GM04503 (cell line): ENCODE results near the gene HTR4.

Source experiments
- DNase-seq: peaks from one replicate; pipeline ENCODE4 v3.0.0-alpha.2; 2012; ENCODE audit warnings: low read depth

Gene HTR4

GRCh38 chr5:148663509-148663908 lies 9.2 kb upstream of the HTR4 start:
- DNase-seq = no peak

- DNase-seq = no peak
Measured at GRCh38 chr5:148660346-148660660, 6.0 kb upstream of the HTR4 start.

- no peak for DNase-seq
Measured at GRCh38 chr5:148659641-148660345, 5.5 kb upstream of the HTR4 start.

GRCh38 chr5:148653291-148653835 lies 964 bp downstream of the HTR4 start:
- DNase-seq = no peak

GRCh38 chr5:148651528-148651927 lies 2.8 kb downstream of the HTR4 start:
- no peak for DNase-seq

- DNase-seq = no peak
Measured at GRCh38 chr5:148645527-148645926, 8.8 kb downstream of the HTR4 start.

GRCh38 chr5:148641735-148642134 lies 12.6 kb downstream of the HTR4 start:
- no peak for DNase-seq

GRCh38 chr5:148640471-148640870 lies 13.9 kb downstream of the HTR4 start:
- no peak for DNase-seq

- no peak for DNase-seq
Measured at GRCh38 chr5:148639081-148639480, 15.2 kb downstream of the HTR4 start.

- DNase-seq = no peak
Measured at GRCh38 chr5:148636353-148636752, 18.0 kb downstream of the HTR4 start.

GRCh38 chr5:148635321-148636083 lies 18.8 kb downstream of the HTR4 start:
- DNase-seq = no peak

GRCh38 chr5:148633067-148633377 lies 21.3 kb downstream of the HTR4 start:
- DNase-seq = no peak

- DNase-seq = no peak
Measured at GRCh38 chr5:148632255-148633066, 21.9 kb downstream of the HTR4 start.

GRCh38 chr5:148626986-148627385 lies 27.3 kb downstream of the HTR4 start:
- DNase-seq = no peak

GRCh38 chr5:148626081-148626613 lies 28.2 kb downstream of the HTR4 start:
- no peak for DNase-seq

GRCh38 chr5:148625250-148625649 lies 29.1 kb downstream of the HTR4 start:
- DNase-seq = no peak

GRCh38 chr5:148623741-148624140 lies 30.6 kb downstream of the HTR4 start:
- DNase-seq = no peak

- DNase-seq = no peak
Measured at GRCh38 chr5:148623101-148623500, 31.2 kb downstream of the HTR4 start.

- DNase-seq = no peak
Measured at GRCh38 chr5:148620696-148621095, 33.6 kb downstream of the HTR4 start.

GRCh38 chr5:148620091-148620490 lies 34.2 kb downstream of the HTR4 start:
- DNase-seq = no peak

GRCh38 chr5:148619484-148619883 lies 34.8 kb downstream of the HTR4 start:
- no peak for DNase-seq

GRCh38 chr5:148615644-148616275 lies 38.6 kb downstream of the HTR4 start:
- DNase-seq = no peak
